GM23248 (cell line): ENCODE results near the gene PCSK5.

Source experiments
- EZH2 ChIP-seq: fragments of 200-600 bp; sonication (generic); IDR thresholded peaks from 2 replicates; pipeline ENCODE4 v1.6.1; 2018; ENCODE audit warnings: antibody characterized with exemption, mild to moderate bottlenecking; ENCODE audit not compliant: insufficient read depth, poor library complexity, severe bottlenecking
- EZH2phosphoT487 ChIP-seq: fragments of 200-600 bp; sonication (generic); IDR thresholded peaks from 2 replicates; pipeline ENCODE4 v1.6.1; 2018; ENCODE audit warnings: antibody characterized with exemption, moderate library complexity, mild to moderate bottlenecking, low read depth; ENCODE audit not compliant: insufficient read depth

DNA sequence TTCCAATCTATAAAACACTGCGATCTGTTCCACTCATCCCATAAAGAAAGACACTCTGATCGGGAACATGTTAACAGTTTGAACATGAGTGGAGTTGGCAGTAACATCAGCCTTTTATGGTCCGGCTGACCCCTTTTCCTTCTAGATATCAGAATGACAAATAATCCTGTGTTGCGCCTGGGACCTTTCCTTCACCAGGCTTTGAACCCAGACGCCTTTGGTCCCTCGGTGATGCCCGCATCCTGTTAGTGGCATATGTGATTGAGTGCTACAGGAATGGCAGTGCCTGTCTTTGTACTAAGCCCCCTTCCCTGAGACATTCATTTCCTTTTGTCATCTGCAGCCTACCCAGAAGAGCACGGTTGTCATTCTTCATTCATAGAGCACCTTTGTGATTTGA, 209.0 kb downstream of the PCSK5 start:
- TF ChIP-seq EZH2phosphoT487 (no peak), EZH2 (no peak)
